MCF 10A (cell line): ENCODE measurements around the gene RAVER2. TPM values are rescaled to one million over a fixed set of nuclear protein-coding genes. Genes with fewer than 3 reads are reported as not detected.
A peak's percentile ranks its signal among the peaks of the same experiment; 100 is the strongest.
"Not testable (repeated sequence)": the region's sequence is repeated elsewhere in the genome, so short reads cannot be mapped to it uniquely, and the experiment has no call there.

Experiments
- BruUV-seq: library from RNA; stranded (reverse); fragments of 400-500 nt; replicated peaks from 2 replicates; lab custom pipeline; 2021; lab: Mats Ljungman, UMichigan
- CTCF ChIA-PET: fragments of 300-600 bp; sonication (Branson Sonifier 250); formaldehyde crosslinking; extraction: SDS; loops from one replicate; lab custom pipeline; 2021; ENCODE audit warnings: antibody characterized with exemption, inconsistent platforms; lab: Yijun Ruan, JAX
- POLR2A ChIA-PET: fragments of 300-600, 350-650 bp; sonication (Branson Sonifier 250); formaldehyde crosslinking; extraction: SDS; loops from one replicate; lab custom pipeline; 2020; ENCODE audit warnings: antibody characterized with exemption, inconsistent platforms; lab: Yijun Ruan, JAX
- DNase-seq: peaks from one replicate; pipeline ENCODE4 v3.0.0-alpha.2; 2018; ENCODE audit not compliant: unreplicated experiment
- H3K27ac Mint-ChIP-seq: one replicate; pipeline ENCODE4 v1.8.0; 2022; ENCODE audit warnings: mild to moderate bottlenecking, low read depth, mixed read lengths; ENCODE audit not compliant: unreplicated experiment
- H3K27me3 Mint-ChIP-seq: one replicate; pipeline ENCODE4 v1.8.0; 2022; ENCODE audit warnings: mixed read lengths; ENCODE audit not compliant: insufficient read depth, unreplicated experiment
- H3K36me3 Mint-ChIP-seq: one replicate; pipeline ENCODE4 v1.8.0; 2022; ENCODE audit warnings: mild to moderate bottlenecking, moderate library complexity, mixed read lengths; ENCODE audit not compliant: insufficient read depth, unreplicated experiment
- H3K4me1 Mint-ChIP-seq: one replicate; pipeline ENCODE4 v1.8.0; 2022; ENCODE audit warnings: mixed read lengths; ENCODE audit not compliant: insufficient read depth, unreplicated experiment
- H3K4me3 Mint-ChIP-seq: one replicate; pipeline ENCODE4 v1.8.0; 2022; ENCODE audit warnings: mild to moderate bottlenecking, moderate library complexity, mixed read lengths; ENCODE audit not compliant: unreplicated experiment
- H3K9me3 Mint-ChIP-seq: one replicate; pipeline ENCODE4 v1.8.0; 2022; ENCODE audit warnings: mixed read lengths; ENCODE audit not compliant: unreplicated experiment
- CTCF ChIP-seq: fragments of 200-600 bp; IDR thresholded peaks from one replicate; pipeline ENCODE4 v1.8.0; 2022; ENCODE audit warnings: antibody characterized with exemption, mild to moderate bottlenecking; ENCODE audit not compliant: unreplicated experiment
- intact Hi-C: fragments of 100-400 bp; cut with micrococcal nuclease; formaldehyde crosslinking; loops from 2 replicates; pipeline ENCODE4 v1.14.1; 2022
- total RNA-seq: library from RNA; stranded (reverse); gene quantifications from 2 replicates; pipeline ENCODE4 v1.2.3, GENCODE V29; 2022

The RAVER2 gene
- total RNA-seq, 1 experiment from 2014 or later: 5.9 TPM

GRCh38 chr1:64775113-64775512 is 30.2 kb downstream of the RAVER2 start:
- Mint-ChIP-seq H3K27me3 (no peaks in the 10 kb centered on the region), H3K4me1 (no peaks in the 10 kb centered on the region), H3K36me3 (no peaks in the 10 kb centered on the region), H3K27ac (no peak overlapping the region), H3K4me3 (no peak overlapping the region), H3K9me3 (peaks cover 8% of the 10 kb centered on the region)
- BruUV-seq: no TSS peak
- intact Hi-C loops: no loop called here
- CTCF ChIA-PET: interaction anchor here (1.6 kb wide), 1 partner anchor 99 kb away, joined by 4 read pairs; no protein-coding TSS in a partner anchor
- DNase-seq: no peak
- POLR2A ChIA-PET: interaction anchor here (0.6 to 1.2 kb wide), 2 partner anchors 8 to 95 kb away, joined by 4 to 5 read pairs; no protein-coding TSS in a partner anchor
- no peak for TF ChIP-seq CTCF

- BruUV-seq, intact Hi-C loops, H3K27ac Mint-ChIP-seq, H3K27me3 Mint-ChIP-seq, H3K9me3 Mint-ChIP-seq, H3K4me3 Mint-ChIP-seq, H3K4me1 Mint-ChIP-seq, DNase-seq, H3K36me3 Mint-ChIP-seq: not testable (repeated sequence)
- CTCF ChIA-PET: interaction anchor here (0.6 kb wide), 1 partner anchor 40 kb away, joined by 3 read pairs; no protein-coding TSS in a partner anchor
- POLR2A ChIA-PET: interaction anchor here (0.6 kb wide), 1 partner anchor 1236 kb away, joined by 3 read pairs; no protein-coding TSS in a partner anchor
Observed at GRCh38 chr1:64782044-64782443, 37.2 kb downstream of the RAVER2 start.

GRCh38 chr1:64782848-64783247 is 38.0 kb downstream of the RAVER2 start:
- intact Hi-C loops, H3K27ac Mint-ChIP-seq, H3K27me3 Mint-ChIP-seq, H3K9me3 Mint-ChIP-seq, H3K36me3 Mint-ChIP-seq, H3K4me1 Mint-ChIP-seq, BruUV-seq, DNase-seq, CTCF ChIA-PET, H3K4me3 Mint-ChIP-seq: not testable (repeated sequence)
- POLR2A ChIA-PET: interaction anchor here (0.6 kb wide), 1 partner anchor 21 kb away, joined by 3 read pairs; no protein-coding TSS in a partner anchor

GRCh38 chr1:64790832-64791487 is 46.1 kb downstream of the RAVER2 start:
- intact Hi-C loops: no loop called here
- H3K4me3 Mint-ChIP-seq: no peak overlapping the region
- DNase-seq: peak; percentile 1
- TF ChIP-seq CTCF: no peak
- ChIA-PET CTCF (interaction anchor here (0.5 kb wide), 2 partner anchors 175 to 293 kb away, joined by 3 read pairs; no protein-coding TSS in a partner anchor), POLR2A (interaction anchor here (0.9 kb wide), 1 partner anchor 10 kb away, joined by 3 read pairs; no protein-coding TSS in a partner anchor)
- no peak overlapping the region for H3K27ac Mint-ChIP-seq
- H3K36me3 Mint-ChIP-seq: peaks cover 6% of the 10 kb centered on the region
- H3K4me1 Mint-ChIP-seq: no peaks in the 10 kb centered on the region
- no TSS peak for BruUV-seq
- H3K27me3 Mint-ChIP-seq: no peaks in the 10 kb centered on the region
- H3K9me3 Mint-ChIP-seq: no peaks in the 10 kb centered on the region

GRCh38 chr1:64798872-64799271 is 54.0 kb downstream of the RAVER2 start:
- Mint-ChIP-seq H3K4me3 (no peak overlapping the region), H3K27ac (no peak overlapping the region), H3K36me3 (peaks cover 6% of the 10 kb centered on the region), H3K27me3 (no peaks in the 10 kb centered on the region), H3K4me1 (no peaks in the 10 kb centered on the region), H3K9me3 (no peaks in the 10 kb centered on the region)
- CTCF ChIA-PET: interaction anchor here (1.0 kb wide), 1 partner anchor 123 kb away, joined by 3 read pairs; no protein-coding TSS in a partner anchor
- DNase-seq: no peak
- BruUV-seq: no TSS peak
- intact Hi-C loops: no loop called here
- POLR2A ChIA-PET: interaction anchor here (0.5 kb wide), 1 partner anchor 568 kb away, joined by 3 read pairs; no protein-coding TSS in a partner anchor
- no peak for TF ChIP-seq CTCF
